C4-2B (cell line): ENCODE measurements around the gene TEX11.

Experiments used
- CTCF ChIP-seq: fragments of 450-650 bp; conservative IDR thresholded peaks from 2 replicates; pipeline ENCODE4 v1.5.1; 2017; ENCODE audit warnings: mild to moderate bottlenecking
- ZFX ChIP-seq: fragments of 450-650 bp; IDR thresholded peaks from 2 replicates; pipeline ENCODE4 v1.6.1; 2017

- no peak for TF ChIP-seq CTCF
- TF ChIP-seq ZFX, result no peak
Measured at GRCh38 chrX:70525733-70526132, 382.8 kb downstream of the TEX11 start.
